GM12873 (cell line): Measurements from ENCODE around the gene ST3GAL5.

ENCODE experiments used
- CTCF ChIP-seq: IDR thresholded peaks from 2 replicates; pipeline ENCODE4 v1.5.1; 2012; ENCODE audit warnings: low read depth, mild to moderate bottlenecking, moderate library complexity, low read length, control low read depth; ENCODE audit not compliant: insufficient read depth; ENCODE audit errors: missing control alignments

The ST3GAL5 gene

GRCh38 chr2:85814802-85815550 lies 73.8 kb downstream of the ST3GAL5 start:
- no peak for TF ChIP-seq CTCF

GRCh38 chr2:85813982-85814801 lies 74.6 kb downstream of the ST3GAL5 start:
- TF ChIP-seq CTCF, result peak; percentile 99

GRCh38 chr2:85813211-85813981 lies 75.4 kb downstream of the ST3GAL5 start:
- no peak for TF ChIP-seq CTCF

- no peak for TF ChIP-seq CTCF
Observed at GRCh38 chr2:85812094-85812735, 76.6 kb downstream of the ST3GAL5 start.

GRCh38 chr2:85811180-85812093 lies 77.4 kb downstream of the ST3GAL5 start:
- no peak for TF ChIP-seq CTCF

GRCh38 chr2:85810371-85811179 lies 78.2 kb downstream of the ST3GAL5 start:
- TF ChIP-seq CTCF, result no peak
